Neuronal stem cell (in vitro differentiated cells): Measurements from ENCODE around the gene CPLANE2.

ENCODE experiments used
- DNase-seq: peaks from one replicate; pipeline ENCODE4 v3.0.0-alpha.2; 2013; ENCODE audit warnings: low spot score
- H2AFZ ChIP-seq: one replicate; pipeline ENCODE4 v1.6.1; 2013; ENCODE audit warnings: mild to moderate bottlenecking, low read length, inconsistent platforms
- H2AK5ac ChIP-seq: 2 replicates; pipeline ENCODE4 v1.6.1; 2013; ENCODE audit warnings: low read depth, mild to moderate bottlenecking, inconsistent platforms, low read length, moderate library complexity, mixed read lengths
- H2BK120ac ChIP-seq: 2 replicates; pipeline ENCODE4 v1.6.1; 2013; ENCODE audit warnings: low read depth, mild to moderate bottlenecking, inconsistent platforms, low read length, moderate library complexity, mixed read lengths
- H2BK12ac ChIP-seq: one replicate; pipeline ENCODE4 v1.6.1; 2013; ENCODE audit warnings: low read length, inconsistent platforms
- H2BK15ac ChIP-seq: 2 replicates; pipeline ENCODE4 v1.6.1; 2013; ENCODE audit warnings: mild to moderate bottlenecking, low read length, inconsistent platforms, mixed read lengths
- H2BK5ac ChIP-seq: one replicate; pipeline ENCODE4 v1.6.1; 2013; ENCODE audit warnings: inconsistent platforms, mild to moderate bottlenecking, low read length, moderate library complexity
- H3K14ac ChIP-seq: one replicate; pipeline ENCODE4 v1.6.1; 2013; ENCODE audit warnings: low read length, inconsistent platforms
- H3K18ac ChIP-seq: 2 replicates; pipeline ENCODE4 v1.6.1; 2013; ENCODE audit warnings: low read length, inconsistent platforms
- H3K23ac ChIP-seq: 2 replicates; pipeline ENCODE4 v1.6.1; 2013; ENCODE audit warnings: low read depth, mild to moderate bottlenecking, mixed read lengths, low read length, inconsistent platforms; ENCODE audit not compliant: poor library complexity
- H3K27ac ChIP-seq: replicated peaks from 3 replicates; pipeline ENCODE4 v1.5.1; 2013; ENCODE audit warnings: low read length, inconsistent platforms
- H3K27me3 ChIP-seq, 3 experiments: 2 replicates each; pipeline ENCODE4 v1.6.1; 2013; ENCODE audit warnings: low read length in 3 of 3, mild to moderate bottlenecking in 2 of 3, inconsistent platforms in 1 of 3, low read depth in 1 of 3, mixed read lengths in 1 of 3, moderate library complexity in 1 of 3; ENCODE audit not compliant: control insufficient read depth in 3 of 3, insufficient read depth in 3 of 3
- H3K36me3 ChIP-seq, 2 donors: replicated peaks in 1 of 2; 2 replicates each; pipeline ENCODE4 v1.6.1; 2013; ENCODE audit warnings: low read length in 2 of 2; ENCODE audit not compliant: control insufficient read depth in 2 of 2, insufficient read depth in 2 of 2
- H3K4ac ChIP-seq: 2 replicates; pipeline ENCODE4 v1.6.1; 2013; ENCODE audit warnings: inconsistent platforms, mild to moderate bottlenecking, low read length, moderate library complexity
- H3K4me1 ChIP-seq, 2 donors: 1 replicate in 1 of 2; 2 replicates in 1 of 2; pipeline ENCODE4 v1.6.1; 2013; ENCODE audit warnings: low read length in 2 of 2, low read depth in 1 of 2; ENCODE audit not compliant: control insufficient read depth in 2 of 2, insufficient read depth in 1 of 2
- H3K4me2 ChIP-seq: one replicate; pipeline ENCODE4 v1.6.1; 2013; ENCODE audit warnings: mild to moderate bottlenecking, low read length, inconsistent platforms; ENCODE audit not compliant: insufficient read depth, poor library complexity, severe bottlenecking
- H3K4me3 ChIP-seq, 2 donors: 2 replicates each; pipeline ENCODE4 v1.5.1; 2013; ENCODE audit warnings: low read length in 2 of 2, mild to moderate bottlenecking in 2 of 2, inconsistent platforms in 1 of 2, moderate library complexity in 1 of 2
- H3K79me1 ChIP-seq: one replicate; pipeline ENCODE4 v1.6.1; 2013; ENCODE audit warnings: low read depth, mild to moderate bottlenecking, inconsistent platforms, low read length, moderate library complexity
- H3K9ac ChIP-seq: one replicate; pipeline ENCODE4 v1.6.1; 2013; ENCODE audit warnings: mild to moderate bottlenecking, low read depth, low read length, inconsistent platforms; ENCODE audit not compliant: poor library complexity
- H3K9me3 ChIP-seq, 2 donors: replicated peaks in 1 of 2; 2 replicates each; pipeline versions ENCODE3 to v1.6.1; 2013; ENCODE audit warnings: low read length in 2 of 2, mild to moderate bottlenecking in 2 of 2, inconsistent platforms in 1 of 2, low read depth in 1 of 2, mixed read lengths in 1 of 2, moderate library complexity in 1 of 2; ENCODE audit not compliant: control insufficient read depth in 2 of 2, insufficient read depth in 1 of 2
- H4K8ac ChIP-seq: one replicate; pipeline ENCODE4 v1.6.1; 2013; ENCODE audit warnings: low read depth, mild to moderate bottlenecking, inconsistent platforms, low read length, moderate library complexity
- H4K91ac ChIP-seq: one replicate; pipeline ENCODE4 v1.6.1; 2013; ENCODE audit warnings: low read length, low read depth, mild to moderate bottlenecking, inconsistent platforms; ENCODE audit not compliant: poor library complexity
- whole genome bisulfite sequencing, 2 donors: extraction: QIAGEN DNeasy Blood & Tissue Kit; methylation state at CpG; one replicate each; pipeline ENCODE4 v1.1.7; 2013; ENCODE audit warnings: missing lambda C conversion rate in 2 of 2, mixed read lengths in 1 of 2; ENCODE audit not compliant: insufficient read length in 2 of 2, insufficient replicate concordance in 1 of 2; ENCODE audit errors: extremely low coverage in 2 of 2; 5-methylcytosine and 5-hydroxymethylcytosine counted together

The CPLANE2 gene

DNA sequence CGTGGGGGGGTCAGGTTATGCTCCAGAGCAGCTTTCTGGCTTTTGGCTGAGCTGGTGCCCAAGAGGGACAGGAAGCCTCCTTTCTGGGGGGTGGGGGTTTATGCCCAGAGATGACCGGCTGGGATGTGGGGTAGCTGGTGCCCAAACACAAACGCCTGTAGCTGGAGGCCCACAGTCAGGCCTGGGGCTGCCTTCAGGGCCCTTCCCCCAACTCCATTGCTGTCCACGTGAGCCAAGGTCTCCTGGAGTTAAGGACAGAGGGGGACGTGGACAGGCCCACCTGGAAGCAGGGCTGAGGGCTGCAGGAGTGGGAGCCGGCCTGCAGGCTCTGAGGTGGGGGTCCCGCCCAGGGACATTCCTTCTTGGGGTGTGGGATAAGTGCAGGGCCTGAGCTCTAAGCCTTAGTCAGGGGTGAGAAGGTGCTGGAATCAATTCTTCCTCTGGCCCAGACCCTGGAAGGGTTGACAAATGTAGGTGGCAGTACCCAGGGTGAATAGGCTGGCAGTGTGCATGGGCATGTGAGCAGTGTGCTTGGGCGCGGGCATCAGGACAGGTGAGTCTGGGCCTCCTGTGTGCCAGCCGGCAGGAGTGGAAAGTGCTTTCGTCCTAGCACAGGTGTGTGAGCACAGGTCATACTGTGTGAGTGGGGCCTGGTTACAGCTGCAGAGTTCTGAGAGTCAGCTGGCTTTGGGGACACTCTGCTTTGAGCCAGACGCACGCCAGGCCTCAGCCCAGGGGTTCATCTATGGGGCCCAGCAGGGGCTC is 6.8 kb downstream of the CPLANE2 start:
- H3K36me3 ChIP-seq = peaks cover 0 to 2% of the 10 kb centered on the region in 2 donors
- peak overlapping the region; percentile 46 for H2BK5ac ChIP-seq

DNA sequence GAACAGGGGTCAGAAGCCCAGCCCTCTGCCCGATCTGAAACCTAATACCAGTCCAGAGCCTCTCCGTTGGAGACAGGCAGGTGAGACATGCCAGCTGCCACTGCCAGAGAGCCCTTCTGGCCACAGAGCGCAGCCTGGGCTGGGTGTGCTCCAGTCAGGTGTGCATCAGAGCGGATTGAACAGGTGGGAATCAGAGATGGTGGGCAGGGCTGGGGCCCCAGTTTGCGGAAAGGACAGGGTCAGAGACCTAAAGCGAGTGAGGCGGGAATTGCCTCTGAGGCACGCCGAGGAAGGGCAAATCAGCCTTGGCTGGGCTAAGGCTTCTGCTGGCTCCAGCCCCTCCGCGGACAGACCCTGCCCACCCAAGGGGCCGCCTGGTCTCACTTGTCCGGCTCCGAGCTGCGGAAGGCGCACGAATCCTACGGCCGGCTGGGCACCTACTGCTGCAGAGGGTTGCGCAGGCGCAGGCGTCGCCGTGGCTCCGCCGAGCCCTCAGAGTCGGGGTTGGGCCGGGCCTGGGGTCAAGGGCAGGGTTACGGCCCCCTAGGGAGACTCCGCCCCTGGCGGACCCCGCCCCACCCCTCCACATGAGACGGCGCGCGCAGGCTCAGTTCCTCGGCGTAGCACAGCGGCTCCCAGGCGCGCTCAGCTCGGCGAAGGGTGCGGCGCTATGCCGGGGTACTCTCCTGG is 10.3 kb downstream of the CPLANE2 start:
- H2BK5ac ChIP-seq = no peak overlapping the region
- peak overlapping the region; percentile 83 for H2AFZ ChIP-seq
- H2BK15ac ChIP-seq = no peak overlapping the region
- H2BK120ac ChIP-seq = no peak overlapping the region
- no CpG with 5 or more reads among the region's 46 CpGs for WGBS, 2 donors
- peak overlapping the region; percentile 31 to 36 for H3K4me3 ChIP-seq
- H3K9me3 ChIP-seq = peaks cover 11 to 13% of the 10 kb centered on the region in 2 donors
- H3K27ac ChIP-seq = no peak overlapping the region
- peak overlapping the region; percentile 2 for H3K9ac ChIP-seq
- peak overlapping the region; percentile 60 for H3K4me2 ChIP-seq
- H3K18ac ChIP-seq = peak overlapping the region; percentile 59
- H3K79me1 ChIP-seq = peaks cover 2% of the 10 kb centered on the region
- no peak overlapping the region for H3K4ac ChIP-seq
- H3K4me1 ChIP-seq = peaks cover 5 to 6% of the 10 kb centered on the region in 2 donors
- H4K8ac ChIP-seq = no peak overlapping the region
- H3K14ac ChIP-seq = peak overlapping the region; percentile 31
- no peak for DNase-seq
- peaks cover 0 to 2% of the 10 kb centered on the region in 2 donors for H3K36me3 ChIP-seq
- H2AK5ac ChIP-seq = no peak overlapping the region
- peaks cover 27 to 60% (median 49%) of the 10 kb centered on the region in 3 experiments for H3K27me3 ChIP-seq
- H4K91ac ChIP-seq = no peak overlapping the region
- no peak overlapping the region for H2BK12ac ChIP-seq
- H3K23ac ChIP-seq = peak overlapping the region; percentile 8

More for the DNA sequence above, 6.8 kb downstream of the CPLANE2 start:
- H2BK15ac ChIP-seq = no peak overlapping the region
- H3K4ac ChIP-seq = no peak overlapping the region
- H3K4me1 ChIP-seq = peaks cover 5 to 6% of the 10 kb centered on the region in 2 donors
- H3K9ac ChIP-seq = peak overlapping the region; percentile 12
- no peak overlapping the region for H3K4me2 ChIP-seq
- no peak overlapping the region for H3K23ac ChIP-seq
- no peak overlapping the region for H2AFZ ChIP-seq
- no peak overlapping the region for H2BK120ac ChIP-seq
- H3K14ac ChIP-seq = peak overlapping the region; percentile 32
- H3K9me3 ChIP-seq = peaks cover 13% of the 10 kb centered on the region in 2 donors
- H3K4me3 ChIP-seq = no peak overlapping the region
- peaks cover 27 to 45% (median 42%) of the 10 kb centered on the region in 3 experiments for H3K27me3 ChIP-seq
- no peak overlapping the region for H4K8ac ChIP-seq
- no peak overlapping the region for H3K27ac ChIP-seq
- H3K18ac ChIP-seq = peak overlapping the region; percentile 48
- DNase-seq = no peak
- WGBS, 2 donors = no CpG with 5 or more reads among the region's 13 CpGs
- H4K91ac ChIP-seq = no peak overlapping the region
- H2AK5ac ChIP-seq = peak overlapping the region; percentile 34
- H2BK12ac ChIP-seq = no peak overlapping the region
- H3K79me1 ChIP-seq = peaks cover 2% of the 10 kb centered on the region

DNA sequence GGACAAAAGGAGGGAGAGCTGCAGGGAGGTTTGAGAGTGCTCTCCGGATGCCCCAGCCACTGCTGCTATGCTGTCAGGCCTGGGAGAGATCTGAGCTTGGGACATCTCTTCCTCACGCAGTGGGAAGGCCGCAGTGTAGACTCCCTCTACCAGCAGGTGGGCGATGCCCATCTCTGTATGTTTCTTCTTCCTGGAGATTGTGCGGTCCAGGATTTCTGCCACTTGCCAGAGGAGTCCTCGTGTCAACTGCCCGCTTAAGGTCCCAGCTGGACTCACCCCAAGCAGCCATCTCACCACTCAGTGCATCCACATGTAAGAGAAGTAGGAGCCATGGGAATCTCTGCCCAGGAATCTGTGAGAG is 10.9 kb downstream of the CPLANE2 start:
- no peak overlapping the region for H3K4me2 ChIP-seq
- H3K27ac ChIP-seq = no peak overlapping the region
- H2AFZ ChIP-seq = peak overlapping the region; percentile 83
- no peaks in the 10 kb centered on the region for H3K36me3 ChIP-seq
- no peak overlapping the region for H3K18ac ChIP-seq
- no peak overlapping the region for H2BK15ac ChIP-seq
- H3K14ac ChIP-seq = no peak overlapping the region
- H3K9me3 ChIP-seq = peaks cover 11 to 13% of the 10 kb centered on the region in 2 donors
- no peak for DNase-seq
- peaks cover 2% of the 10 kb centered on the region for H3K79me1 ChIP-seq
- no peak overlapping the region for H2BK5ac ChIP-seq
- no peak overlapping the region for H3K9ac ChIP-seq
- no peak overlapping the region for H4K8ac ChIP-seq
- no peak overlapping the region for H2BK120ac ChIP-seq
- WGBS, 2 donors = no CpG with 5 or more reads among the region's 7 CpGs
- H3K27me3 ChIP-seq = peaks cover 27 to 66% (median 50%) of the 10 kb centered on the region in 3 experiments
- H3K4me3 ChIP-seq = no peak overlapping the region
- peaks cover 5 to 6% of the 10 kb centered on the region in 2 donors for H3K4me1 ChIP-seq
- H3K23ac ChIP-seq = peak overlapping the region; percentile 26
- peak overlapping the region; percentile 40 for H4K91ac ChIP-seq
- no peak overlapping the region for H3K4ac ChIP-seq
- no peak overlapping the region for H2AK5ac ChIP-seq
- no peak overlapping the region for H2BK12ac ChIP-seq

DNA sequence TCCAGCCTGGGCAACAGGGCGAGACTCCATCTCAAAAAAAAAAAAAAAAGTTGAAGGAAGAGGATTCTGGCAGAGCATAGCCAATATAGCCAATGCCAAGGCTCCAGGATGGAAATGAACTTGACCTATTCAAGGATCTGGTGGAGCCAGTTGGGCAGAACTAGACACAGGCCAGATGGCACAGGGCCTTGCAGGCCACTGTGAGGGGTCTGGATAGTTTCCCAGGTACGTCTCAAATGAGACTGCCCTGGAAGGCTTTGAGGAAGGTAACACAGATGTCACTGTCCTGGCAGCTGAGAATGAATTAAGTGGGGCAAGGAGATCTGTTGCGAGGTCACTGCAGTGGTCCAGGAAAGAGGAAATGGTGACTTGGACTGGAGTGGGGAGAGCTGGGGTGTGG is 12.5 kb downstream of the CPLANE2 start:
- Histone ChIP-seq H3K9me3 (peaks cover 11 to 13% of the 10 kb centered on the region in 2 donors), H3K4ac (no peak overlapping the region), H3K4me1 (peaks cover 5 to 6% of the 10 kb centered on the region in 2 donors), H3K36me3 (no peaks in the 10 kb centered on the region), H3K18ac (no peak overlapping the region), H2BK120ac (no peak overlapping the region), H2BK5ac (no peak overlapping the region), H3K4me2 (no peak overlapping the region), H3K14ac (no peak overlapping the region), H3K79me1 (peaks cover 2% of the 10 kb centered on the region), H3K4me3 (no peak overlapping the region), H2AFZ (no peak overlapping the region), H3K27ac (no peak overlapping the region), H2AK5ac (no peak overlapping the region), H2BK12ac (no peak overlapping the region), H4K8ac (no peak overlapping the region), H4K91ac (no peak overlapping the region), H2BK15ac (no peak overlapping the region), H3K27me3 (peaks cover 27 to 78% (median 50%) of the 10 kb centered on the region in 3 experiments), H3K9ac (no peak overlapping the region), H3K23ac (no peak overlapping the region)
- DNase-seq = no peak
- no CpG with 5 or more reads among the region's 3 CpGs for WGBS, 2 donors
